Testis (tissue), 2 donors: Measurements from ENCODE around the gene EPS8L3.

ENCODE experiments used
- CTCF ChIP-seq, 3 experiments: fragments of 450-650 bp in 2 of 3; fragments of 200-600 bp in 1 of 3; sonication (generic) in 1 of 3; IDR thresholded peaks; one replicate each; pipeline ENCODE4 v1.5.1; 2016 to 2019; ENCODE audit warnings: antibody characterized with exemption in 3 of 3, mild to moderate bottlenecking in 2 of 3, moderate library complexity in 1 of 3
- POLR2A ChIP-seq: fragments of 450-650 bp; IDR thresholded peaks from one replicate; pipeline ENCODE4 v1.6.1; 2017; ENCODE audit warnings: antibody characterized with exemption, mild to moderate bottlenecking, moderate library complexity

- no peak for TF ChIP-seq POLR2A
- TF ChIP-seq CTCF (IDR thresholded peaks at IDR 0.05), result no peak
These were observed 47.1 kb downstream of the EPS8L3 start for GRCh38 chr1:109716570-109717090.
